K562 (cell line): ENCODE data around the gene LRRC3. TPM values are rescaled to one million over a fixed set of nuclear protein-coding genes. Genes with fewer than 3 reads are reported as not detected.

Experiments
- ATAC-seq: fragments of 200-7000 bp; cut with Tn5 transposase; 3 replicates; pipeline ENCODE4 v1.9.1; 2020; ENCODE audit warnings: moderate library complexity
- BruUV-seq: library from RNA; stranded (reverse); fragments of 400-500 nt; replicated peaks from 2 replicates; lab custom pipeline; 2021; lab: Mats Ljungman, UMichigan
- CTCF ChIA-PET: fragments of 300-600 bp; formaldehyde crosslinking; extraction: SDS; loops from one replicate; lab custom pipeline; 2021; ENCODE audit warnings: low intra/inter-chr PET ratio; lab: Yijun Ruan, JAX
- POLR2A ChIA-PET: fragments of 300-600, 350-650 bp; sonication (Branson Sonifier 250); formaldehyde crosslinking; extraction: SDS; loops from one replicate; lab custom pipeline; 2021; ENCODE audit warnings: antibody characterized with exemption, inconsistent platforms; lab: Yijun Ruan, JAX
- DNase-seq, 4 experiments: peaks; one replicate each; pipeline versions ENCODE4 v3.0.0 to v3.0.0-alpha.2; 2011 to 2018; ENCODE audit warnings: low spot score in 3 of 4, mixed read lengths in 3 of 4; ENCODE audit errors: extremely low read depth in 1 of 4
- FAIRE-seq: peaks from 2 replicates; lab custom pipeline; 2011; peaks lifted over from hg19 to GRCh38; lab: Jason Lieb, UNC
- H2AFZ ChIP-seq: 2 replicates; pipeline ENCODE4 v1.6.0; 2011; ENCODE audit warnings: low read depth, low read length, control low read depth, inconsistent platforms
- H3K27ac ChIP-seq: fragments of 200-600 bp; 3 replicates; pipeline ENCODE4 v1.8.0; 2011; ENCODE audit warnings: low read depth, mild to moderate bottlenecking, control low read depth, inconsistent platforms, low read length, moderate library complexity, mixed read lengths; ENCODE audit errors: extremely low read depth
- H3K27me3 ChIP-seq, 2 experiments: fragments of 300-600 bp in 1 of 2; 2 replicates in 1 of 2; 3 replicates in 1 of 2; pipeline versions ENCODE4 v1.6.0 to v1.8.0; 2011; ENCODE audit warnings: inconsistent platforms in 2 of 2, low read length in 2 of 2, mild to moderate bottlenecking in 1 of 2, mixed read lengths in 1 of 2, moderate library complexity in 1 of 2; ENCODE audit not compliant: control insufficient read depth in 2 of 2, insufficient read depth in 2 of 2
- H3K36me3 ChIP-seq: fragments of 300-600 bp; 3 replicates; pipeline ENCODE4 v1.8.0; 2011; ENCODE audit warnings: mild to moderate bottlenecking, low read length, inconsistent platforms; ENCODE audit not compliant: control insufficient read depth, insufficient read depth
- H3K4me1 ChIP-seq, 2 experiments: fragments of 200-600 bp in 1 of 2; replicated peaks in 1 of 2; 2 replicates in 1 of 2; 3 replicates in 1 of 2; pipeline versions ENCODE4 v1.5.1 to v1.8.0; 2011; ENCODE audit warnings: inconsistent platforms in 2 of 2, low read length in 2 of 2, mild to moderate bottlenecking in 1 of 2, mixed read lengths in 1 of 2, moderate library complexity in 1 of 2; ENCODE audit not compliant: control insufficient read depth in 2 of 2, insufficient read depth in 2 of 2
- H3K4me2 ChIP-seq: 2 replicates; pipeline ENCODE4 v1.6.1; 2011; ENCODE audit warnings: low read length, control low read depth, inconsistent platforms, mixed read lengths; ENCODE audit not compliant: insufficient read depth
- H3K4me3 ChIP-seq: fragments of 200-600 bp; sonication (generic), shearing (Covaris generic); 2 replicates; pipeline ENCODE4 v1.5.1; 2016; ENCODE audit warnings: control low read depth, inconsistent platforms
- H3K79me2 ChIP-seq: fragments of 200-600 bp; 3 replicates; pipeline ENCODE4 v1.8.0; 2011; ENCODE audit warnings: low read length, inconsistent platforms; ENCODE audit not compliant: control insufficient read depth, insufficient read depth
- H3K9ac ChIP-seq, 2 experiments: 2 replicates each; pipeline versions ENCODE4 v1.6.0 to v1.6.1; 2011; ENCODE audit warnings: low read depth in 2 of 2, low read length in 2 of 2, control low read depth in 1 of 2, inconsistent platforms in 1 of 2, mild to moderate bottlenecking in 1 of 2, mixed read lengths in 1 of 2; ENCODE audit not compliant: insufficient read depth in 1 of 2
- H3K9me1 ChIP-seq: one replicate; pipeline ENCODE4 v1.6.0; 2011; ENCODE audit warnings: inconsistent platforms, mild to moderate bottlenecking, low read length, moderate library complexity; ENCODE audit not compliant: control insufficient read depth, insufficient read depth
- H3K9me3 ChIP-seq: replicated peaks from 2 replicates; pipeline ENCODE4 v1.5.1; 2011; ENCODE audit warnings: low read depth, low read length, inconsistent platforms; ENCODE audit not compliant: control insufficient read depth, insufficient read depth
- H4K20me1 ChIP-seq: replicated peaks from 2 replicates; pipeline ENCODE4 v1.6.1; 2011; ENCODE audit warnings: low read length, inconsistent platforms, mixed read lengths; ENCODE audit not compliant: control insufficient read depth, insufficient read depth
- CREM ChIP-seq: IDR thresholded peaks from 2 replicates; pipeline ENCODE4 v1.6.1; 2014; ENCODE audit warnings: antibody characterized with exemption, low read depth
- ETS2 ChIP-seq: IDR thresholded peaks from 2 replicates; pipeline ENCODE4 v1.6.1; 2016; ENCODE audit warnings: borderline replicate concordance, missing genetic modification characterization, mild to moderate bottlenecking, moderate library complexity, missing compliant biosample characterization; ENCODE audit not compliant: poor library complexity, severe bottlenecking
- GATAD2B ChIP-seq: fragments of 450-650 bp; IDR thresholded peaks from 2 replicates; pipeline ENCODE4 v1.6.1; 2017; ENCODE audit warnings: mild to moderate bottlenecking, borderline replicate concordance
- HNRNPH1 ChIP-seq: fragments of 200-400 bp; formaldehyde crosslinking; optimal IDR thresholded peaks from 2 replicates; pipeline ENCODE3; 2017; ENCODE audit warnings: low read depth, mild to moderate bottlenecking, low read length, moderate library complexity
- JUNB ChIP-seq: fragments of 450-650 bp; formaldehyde crosslinking; conservative IDR thresholded peaks from 2 replicates; pipeline ENCODE4 v1.4.0; 2020; ENCODE audit warnings: mild to moderate bottlenecking
- NCOA6 ChIP-seq: fragments of 450-650 bp; IDR thresholded peaks from 2 replicates; pipeline ENCODE4 v1.6.1; 2017; ENCODE audit warnings: mild to moderate bottlenecking
- NFYB ChIP-seq: IDR thresholded peaks from 2 replicates; pipeline ENCODE4 v1.6.1; 2011; ENCODE audit warnings: mild to moderate bottlenecking, moderate library complexity; ENCODE audit not compliant: insufficient read length; ENCODE audit errors: extremely low read depth
- RBM34 ChIP-seq: fragments of 200-400 bp; formaldehyde crosslinking; IDR thresholded peaks from 2 replicates; pipeline ENCODE4 v1.6.1; 2018; ENCODE audit warnings: low read length, borderline replicate concordance; ENCODE audit not compliant: insufficient read depth
- RNF2 ChIP-seq: sonication (generic); IDR thresholded peaks from 2 replicates; pipeline ENCODE4 v1.6.1; 2016
- TBL1XR1 ChIP-seq, 2 experiments: IDR thresholded peaks; 2 replicates each; pipeline ENCODE4 v1.6.1; 2012; ENCODE audit warnings: improper control_type of control experiment in 2 of 2, low read length in 2 of 2, mild to moderate bottlenecking in 1 of 2
- TRIM25 ChIP-seq: fragments of 450-650 bp; IDR thresholded peaks from 2 replicates; pipeline ENCODE4 v1.7.0; 2016; ENCODE audit warnings: borderline replicate concordance
- WGBS: fragments of 100-300 bp; shearing (Covaris generic); methylation state at CpG from one replicate; pipeline ENCODE4 v1.1.6; 2016; ENCODE audit warnings: low coverage, mixed read lengths; ENCODE audit not compliant: insufficient coverage; ENCODE audit errors: missing lambda C conversion rate; 5-methylcytosine and 5-hydroxymethylcytosine counted together
- in situ Hi-C: fragments of 300-500 bp; cut with MboI; formaldehyde crosslinking; loops from 4 replicates; pipeline ENCODE4 v1.15.0; 2018; ENCODE audit warnings: inconsistent platforms, mixed read lengths
- intact Hi-C: fragments of 100-400 bp; cut with micrococcal nuclease; formaldehyde crosslinking; loops from 2 replicates; pipeline ENCODE4 v1.14.2; 2022
- polyA plus RNA-seq, 8 experiments: library from polyadenylated mRNA; depleted of rRNA in 4 of 8; stranded (reverse) in 5 of 8; unstranded in 3 of 8; fragments of >200 nt; fragmentation: Nextera tagmentation in 2 of 8; fragmentation: Illumina TruSeq in 1 of 8; extraction: Ambion mirVana in 2 of 8; extraction: Trizol in 1 of 8; gene quantifications; 2 replicates each; pipeline versions ENCODE4 v1.2.1 to v1.2.3, GENCODE V29; 2011 to 2014; ENCODE audit warnings: inconsistent platforms in 1 of 8, missing spikeins in 1 of 8
- total RNA-seq, 7 experiments: library from RNA; depleted of rRNA in 6 of 7; stranded (reverse); fragments of >200 nt in 6 of 7; fragmentation: Illumina TruSeq in 2 of 7; extraction: Trizol in 2 of 7; gene quantifications; 2 replicates each; pipeline versions ENCODE4 v1.2.1 to v1.2.3, GENCODE V29; 2011 to 2021; ENCODE audit warnings: low replicate concordance in 1 of 7

LRRC3 gene
- total and polyA plus RNA-seq, 9 of the 15 experiments (the other 6 are each of a cell fraction or from before 2014, with no cell fraction given), result 0.04 TPM; not detected in 7

- DNase-seq (no peak), ATAC-seq (no peak), FAIRE-seq (no peak)
- Histone ChIP-seq H2AFZ (no peak overlapping the region), H3K4me3 (no peak overlapping the region), H3K9ac (no peak overlapping the region), H3K9me3 (peaks cover 3% of the 10 kb centered on the region), H3K79me2 (no peaks in the 10 kb centered on the region), H3K9me1 (no peaks in the 10 kb centered on the region), H3K4me1 (peaks cover 0 to 29% of the 10 kb centered on the region in 2 experiments; a peak in 2 of 5 replicates), H3K4me2 (no peak overlapping the region), H3K36me3 (no peaks in the 10 kb centered on the region), H4K20me1 (no peaks in the 10 kb centered on the region), H3K27me3 (peaks cover 9 to 37% of the 10 kb centered on the region in 2 experiments; a peak in 3 of 5 replicates), H3K27ac (no peak overlapping the region)
- TF ChIP-seq CREM (no peak), ETS2 (no peak), NCOA6 (no peak), RBM34 (no peak), HNRNPH1 (no peak), RNF2 (no peak), TBL1XR1 (IDR thresholded peaks at IDR 0.05; ENCODE audit: low read length in 2 of 2) (no peak), GATAD2B (no peak), NFYB (no peak), JUNB (CRISPR knock-in tag) (no peak), TRIM25 (no peak)
- POLR2A ChIA-PET, result no interaction called here
- CTCF ChIA-PET, result no interaction called here
- BruUV-seq, result no TSS peak
- intact Hi-C loops, result no loop called here
- in situ Hi-C loops, result no loop called here
- 5% methylated on average over 14 of the region's 14 CpGs for WGBS
Measured at GRCh38 chr21:44420416-44421205, 34.7 kb upstream of the LRRC3 start.
